GM12878 (cell line): ENCODE measurements around the gene BTBD9. TPM values are rescaled to one million over a fixed set of nuclear protein-coding genes. Genes with fewer than 3 reads are reported as not detected.

Source experiments
- ATAC-seq: fragments of 200-7000 bp; cut with Tn5 transposase; 3 replicates; pipeline ENCODE4 v1.9.1; 2020; ENCODE audit warnings: mild to moderate bottlenecking, moderate library complexity
- BruUV-seq: library from RNA; stranded (reverse); fragments of 400-500 nt; replicated peaks from 2 replicates; lab custom pipeline; 2021; lab: Mats Ljungman, UMichigan
- CTCF ChIA-PET: fragments of 300-600 bp; sonication (Branson Sonifier 250); formaldehyde crosslinking; extraction: SDS; loops from one replicate; lab custom pipeline; 2021; ENCODE audit warnings: inconsistent platforms; lab: Yijun Ruan, JAX
- POLR2A ChIA-PET: fragments of 350-600 bp; formaldehyde crosslinking; extraction: SDS; loops from one replicate; lab custom pipeline; 2021; ENCODE audit warnings: inconsistent platforms; lab: Charles Lee
- RAD21 ChIA-PET: fragments of 300-600 bp; sonication (Branson Sonifier 250); formaldehyde crosslinking; loops from one replicate; lab custom pipeline; 2023; ENCODE audit warnings: antibody characterized with exemption; ENCODE audit not compliant: unreplicated experiment; lab: Charles Lee
- SMC1A ChIA-PET: fragments of 300-600 bp; sonication (Branson Sonifier 250); formaldehyde crosslinking; loops from one replicate; lab custom pipeline; 2023; ENCODE audit not compliant: unreplicated experiment, uncharacterized antibody; lab: Charles Lee
- DNase-seq: peaks from one replicate; pipeline ENCODE4 v3.0.0-alpha.2; 2011; ENCODE audit warnings: low read depth, low spot score
- FAIRE-seq: peaks from 3 replicates; lab custom pipeline; 2011; peaks lifted over from hg19 to GRCh38; lab: Jason Lieb, UNC
- H2AFZ ChIP-seq: 2 replicates; pipeline ENCODE4 v1.6.0; 2011; ENCODE audit warnings: low read depth, low read length, control low read depth; ENCODE audit not compliant: control insufficient read depth
- H3K27ac ChIP-seq: 2 replicates; pipeline ENCODE4 v1.5.1; 2011; ENCODE audit warnings: control low read depth; ENCODE audit not compliant: control insufficient read depth, insufficient read depth
- H3K27me3 ChIP-seq, 2 experiments: replicated peaks in 1 of 2; 2 replicates each; pipeline versions ENCODE4 v1.6.0 to v1.6.1; 2011; ENCODE audit warnings: low read length in 1 of 2; ENCODE audit not compliant: control insufficient read depth in 2 of 2, insufficient read depth in 2 of 2
- H3K36me3 ChIP-seq, 2 experiments: 2 replicates each; pipeline ENCODE4 v1.5.1; 2011; ENCODE audit warnings: low read length in 1 of 2; ENCODE audit not compliant: control insufficient read depth in 2 of 2, insufficient read depth in 2 of 2
- H3K4me1 ChIP-seq: 2 replicates; pipeline ENCODE4 v1.6.1; 2011; ENCODE audit warnings: mild to moderate bottlenecking, low read length, moderate library complexity, mixed read lengths; ENCODE audit not compliant: control insufficient read depth, insufficient read depth
- H3K4me2 ChIP-seq: 2 replicates; pipeline ENCODE4 v1.6.0; 2011; ENCODE audit warnings: control low read depth; ENCODE audit not compliant: control insufficient read depth, insufficient read depth
- H3K4me3 ChIP-seq: fragments of 200-600 bp; sonication (generic); 2 replicates; pipeline ENCODE4 v1.5.1; 2016
- H3K79me2 ChIP-seq: 2 replicates; pipeline ENCODE4 v1.6.0; 2011; ENCODE audit warnings: low read length; ENCODE audit not compliant: control insufficient read depth, insufficient read depth
- H3K9ac ChIP-seq: 2 replicates; pipeline ENCODE4 v1.8.0; 2011; ENCODE audit warnings: low read length, control low read depth, mixed read lengths; ENCODE audit not compliant: control insufficient read depth, insufficient read depth
- H3K9me3 ChIP-seq: replicated peaks from 3 replicates; pipeline ENCODE4 v1.5.1; 2011; ENCODE audit warnings: mild to moderate bottlenecking, low read length; ENCODE audit not compliant: control insufficient read depth, insufficient read depth
- H4K20me1 ChIP-seq: 2 replicates; pipeline ENCODE4 v1.6.0; 2011; ENCODE audit not compliant: control insufficient read depth, insufficient read depth
- ATF7 ChIP-seq: fragments of 450-650 bp; IDR thresholded peaks from 2 replicates; pipeline ENCODE4 v1.6.1; 2016; ENCODE audit warnings: low read depth, mild to moderate bottlenecking
- BHLHE40 ChIP-seq, 2 experiments: fragments of 450-650 bp in 1 of 2; IDR thresholded peaks; 2 replicates each; pipeline ENCODE4 v1.6.1; 2011 to 2017; ENCODE audit warnings: low read depth in 2 of 2, borderline replicate concordance in 1 of 2, improper control_type of control experiment in 1 of 2, low read length in 1 of 2, mild to moderate bottlenecking in 1 of 2
- ETV6 ChIP-seq, 2 experiments: fragments of 450-650 bp in 1 of 2; IDR thresholded peaks in 1 of 2; conservative IDR thresholded peaks in 1 of 2; 2 replicates each; pipeline ENCODE4 v1.6.1; 2014; ENCODE audit warnings: antibody characterized with exemption in 1 of 2, borderline replicate concordance in 1 of 2, low read depth in 1 of 2, mild to moderate bottlenecking in 1 of 2, moderate library complexity in 1 of 2
- FOXK2 ChIP-seq: fragments of 450-650 bp; IDR thresholded peaks from 2 replicates; pipeline ENCODE4 v1.6.1; 2017; ENCODE audit warnings: mild to moderate bottlenecking, moderate library complexity
- GABPA ChIP-seq: IDR thresholded peaks from 2 replicates; pipeline ENCODE4 v1.6.1; 2014; ENCODE audit warnings: antibody characterized with exemption, low read depth, mild to moderate bottlenecking, inconsistent platforms
- HCFC1 ChIP-seq: fragments of 150-350 bp; IDR thresholded peaks from 2 replicates; pipeline ENCODE4 v1.6.1; 2014; ENCODE audit warnings: low read length
- JUNB ChIP-seq: IDR thresholded peaks from 2 replicates; pipeline ENCODE4 v1.6.1; 2016; ENCODE audit warnings: antibody characterized with exemption, mild to moderate bottlenecking
- KAT2A ChIP-seq: conservative IDR thresholded peaks from 2 replicates; pipeline ENCODE4 v1.6.1; 2011; ENCODE audit warnings: low read depth, low read length; ENCODE audit not compliant: control insufficient read depth
- POLR2AphosphoS5 ChIP-seq: IDR thresholded peaks from 2 replicates; pipeline ENCODE4 v1.6.1; 2011; ENCODE audit warnings: mild to moderate bottlenecking, low read length, inconsistent platforms
- SPI1 ChIP-seq: IDR thresholded peaks from 2 replicates; pipeline ENCODE4 v1.6.1; 2011; ENCODE audit warnings: low read depth, mild to moderate bottlenecking, low read length, moderate library complexity, borderline replicate concordance; ENCODE audit not compliant: insufficient read depth
- SUPT20H ChIP-seq: IDR thresholded peaks from 2 replicates; pipeline ENCODE4 v1.6.1; 2011; ENCODE audit warnings: low read depth, mild to moderate bottlenecking, low read length, moderate library complexity, borderline replicate concordance; ENCODE audit not compliant: control insufficient read depth
- SUZ12 ChIP-seq: fragments of 200-600 bp; sonication (generic); IDR thresholded peaks from one replicate; pipeline ENCODE4 v1.6.1; 2018; ENCODE audit warnings: antibody characterized with exemption, mild to moderate bottlenecking; ENCODE audit not compliant: unreplicated experiment
- TAF1 ChIP-seq: IDR thresholded peaks from 2 replicates; pipeline ENCODE4 v1.6.1; 2011; ENCODE audit warnings: mild to moderate bottlenecking, low read depth, low read length, borderline replicate concordance
- WGBS: methylation state at CpG from one replicate; pipeline ENCODE4 v1.1.6; 2016; ENCODE audit warnings: low lambda C conversion rate; ENCODE audit not compliant: insufficient replicate concordance, insufficient coverage; ENCODE audit errors: missing lambda C conversion rate; 5-methylcytosine and 5-hydroxymethylcytosine counted together
- in situ Hi-C: fragments of 300-500 bp; cut with MboI; formaldehyde crosslinking; loops from 9 replicates; pipeline ENCODE4 v1.14.3; 2018; ENCODE audit warnings: mixed read lengths
- intact Hi-C: fragments of 100-400 bp; cut with micrococcal nuclease; formaldehyde crosslinking; loops from one replicate; pipeline ENCODE4 v1.14.2; 2022; ENCODE audit not compliant: unreplicated experiment
- polyA plus RNA-seq, 11 experiments: library from polyadenylated mRNA; depleted of rRNA in 4 of 11; unstranded in 6 of 11; stranded (reverse) in 5 of 11; fragments of >200 nt; fragmentation: Nextera tagmentation in 4 of 11; fragmentation: Illumina TruSeq in 1 of 11; extraction: Ambion mirVana in 4 of 11; extraction: Trizol in 1 of 11; gene quantifications; 1 replicate in 1 of 11; 2 replicates in 10 of 11; pipeline versions ENCODE4 v1.2.1 to v1.2.3, GENCODE V29; 2011 to 2016; ENCODE audit warnings: inconsistent platforms in 2 of 11, missing spikeins in 2 of 11, low read depth in 1 of 11
- total RNA-seq, 4 experiments: library from RNA; depleted of rRNA in 3 of 4; stranded (reverse); fragments of >200 nt in 3 of 4; fragmentation: Illumina TruSeq in 1 of 4; extraction: Trizol in 1 of 4; gene quantifications; 2 replicates each; pipeline versions ENCODE4 v1.2.1 to v1.2.3, GENCODE V29; 2013 to 2021
- TF ChIP-seq, protein P1 (sequence below): IDR thresholded peaks from 2 replicates; pipeline ENCODE4 v1.6.1; 2012; ENCODE audit warnings: improper control_type of control experiment, low read depth, low read length; ENCODE audit not compliant: insufficient replicate concordance
- TF ChIP-seq, protein P2 (sequence below): fragments of 450-650 bp; IDR thresholded peaks from 2 replicates; pipeline ENCODE4 v1.6.1; 2017; ENCODE audit warnings: mild to moderate bottlenecking

BTBD9 gene
- total and polyA plus RNA-seq, 10 of the 15 experiments (the other 5 are each of a cell fraction or from before 2014, with no cell fraction given), result 0.22 to 8.6 (median 4.6) TPM

DNA sequence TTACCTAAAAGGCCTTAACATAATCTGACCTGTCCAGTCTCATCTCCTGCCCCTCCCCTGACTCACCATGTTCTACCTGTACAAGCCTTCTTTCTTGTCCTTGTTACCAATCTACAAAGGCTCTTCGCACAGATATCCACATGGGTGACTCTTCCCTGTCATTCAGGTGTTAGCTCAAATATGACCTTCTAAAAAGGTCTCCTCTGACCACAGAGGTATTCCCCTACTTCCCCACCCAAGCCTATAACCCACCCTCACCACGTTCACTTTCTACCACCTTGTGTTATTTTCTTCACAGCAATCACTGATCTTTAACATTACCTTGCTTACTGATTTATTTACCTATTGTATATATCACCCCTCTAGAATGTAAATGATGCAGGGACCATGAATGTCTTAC is 96.7 kb downstream of the BTBD9 start (continued):
- no peak for TF ChIP-seq KAT2A
- TF ChIP-seq ATF7, result no peak

DNA sequence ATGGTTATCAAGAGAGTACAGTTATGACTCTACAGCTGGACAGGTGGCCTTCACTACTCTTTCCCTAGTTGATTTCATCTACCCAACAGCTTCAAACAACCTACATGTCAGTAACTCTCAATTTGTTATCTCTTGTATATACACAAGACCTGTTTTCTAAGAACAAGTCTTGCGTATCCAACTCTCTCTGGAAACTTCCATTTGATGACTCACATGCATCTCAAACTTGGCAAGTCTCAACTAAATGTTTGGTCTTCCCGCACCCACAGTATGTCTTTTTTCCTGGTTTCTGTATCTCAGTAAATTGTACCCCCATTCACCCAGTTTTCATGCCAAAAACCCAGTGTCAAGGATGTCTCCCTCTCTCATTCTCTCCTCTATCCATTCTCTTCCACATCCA is 97.7 kb downstream of the BTBD9 start:
- H3K79me2 ChIP-seq, result no peaks in the 10 kb centered on the region
- H3K9me3 ChIP-seq, result no peaks in the 10 kb centered on the region
- WGBS, result 100% methylated on average over 2 of the region's 2 CpGs
- no peak overlapping the region for H2AFZ ChIP-seq
- no peaks in the 10 kb centered on the region for H4K20me1 ChIP-seq
- no peaks in the 10 kb centered on the region for H3K4me1 ChIP-seq
- FAIRE-seq (no peak), DNase-seq (no peak), ATAC-seq (no peak)
- H3K27ac ChIP-seq, result no peak overlapping the region
- in situ Hi-C loops (no loop called here), intact Hi-C loops (no loop called here)
- H3K36me3 ChIP-seq, result no peaks in the 10 kb centered on the region; a peak in 1 of 4 replicates
- no peak overlapping the region for H3K9ac ChIP-seq
- TF ChIP-seq HCFC1 (no peak), SUZ12 (no peak), ETV6 (conservative IDR thresholded peaks at IDR 0.05 in 1 of 2, IDR thresholded peaks at IDR 0.05 in 1 of 2; ENCODE audit: borderline replicate concordance in 1 of 2, low read depth in 1 of 2) (no peak), BHLHE40 (IDR thresholded peaks at IDR 0.05; ENCODE audit: borderline replicate concordance in 1 of 2, low read depth in 2 of 2, low read length in 1 of 2) (no peak), TAF1 (no peak), GABPA (no peak), SUPT20H (no peak), FOXK2 (no peak), POLR2AphosphoS5 (no peak), JUNB (no peak), SPI1 (no peak)
- TF ChIP-seq, protein P1, sequence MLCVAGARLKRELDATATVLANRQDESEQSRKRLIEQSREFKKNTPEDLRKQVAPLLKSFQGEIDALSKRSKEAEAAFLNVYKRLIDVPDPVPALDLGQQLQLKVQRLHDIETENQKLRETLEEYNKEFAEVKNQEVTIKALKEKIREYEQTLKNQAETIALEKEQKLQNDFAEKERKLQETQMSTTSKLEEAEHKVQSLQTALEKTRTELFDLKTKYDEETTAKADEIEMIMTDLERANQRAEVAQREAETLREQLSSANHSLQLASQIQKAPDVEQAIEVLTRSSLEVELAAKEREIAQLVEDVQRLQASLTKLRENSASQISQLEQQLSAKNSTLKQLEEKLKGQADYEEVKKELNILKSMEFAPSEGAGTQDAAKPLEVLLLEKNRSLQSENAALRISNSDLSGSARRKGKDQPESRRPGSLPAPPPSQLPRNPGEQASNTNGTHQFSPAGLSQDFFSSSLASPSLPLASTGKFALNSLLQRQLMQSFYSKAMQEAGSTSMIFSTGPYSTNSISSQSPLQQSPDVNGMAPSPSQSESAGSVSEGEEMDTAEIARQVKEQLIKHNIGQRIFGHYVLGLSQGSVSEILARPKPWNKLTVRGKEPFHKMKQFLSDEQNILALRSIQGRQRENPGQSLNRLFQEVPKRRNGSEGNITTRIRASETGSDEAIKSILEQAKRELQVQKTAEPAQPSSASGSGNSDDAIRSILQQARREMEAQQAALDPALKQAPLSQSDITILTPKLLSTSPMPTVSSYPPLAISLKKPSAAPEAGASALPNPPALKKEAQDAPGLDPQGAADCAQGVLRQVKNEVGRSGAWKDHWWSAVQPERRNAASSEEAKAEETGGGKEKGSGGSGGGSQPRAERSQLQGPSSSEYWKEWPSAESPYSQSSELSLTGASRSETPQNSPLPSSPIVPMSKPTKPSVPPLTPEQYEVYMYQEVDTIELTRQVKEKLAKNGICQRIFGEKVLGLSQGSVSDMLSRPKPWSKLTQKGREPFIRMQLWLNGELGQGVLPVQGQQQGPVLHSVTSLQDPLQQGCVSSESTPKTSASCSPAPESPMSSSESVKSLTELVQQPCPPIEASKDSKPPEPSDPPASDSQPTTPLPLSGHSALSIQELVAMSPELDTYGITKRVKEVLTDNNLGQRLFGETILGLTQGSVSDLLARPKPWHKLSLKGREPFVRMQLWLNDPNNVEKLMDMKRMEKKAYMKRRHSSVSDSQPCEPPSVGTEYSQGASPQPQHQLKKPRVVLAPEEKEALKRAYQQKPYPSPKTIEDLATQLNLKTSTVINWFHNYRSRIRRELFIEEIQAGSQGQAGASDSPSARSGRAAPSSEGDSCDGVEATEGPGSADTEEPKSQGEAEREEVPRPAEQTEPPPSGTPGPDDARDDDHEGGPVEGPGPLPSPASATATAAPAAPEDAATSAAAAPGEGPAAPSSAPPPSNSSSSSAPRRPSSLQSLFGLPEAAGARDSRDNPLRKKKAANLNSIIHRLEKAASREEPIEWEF, result no peak
- TF ChIP-seq, protein P2, sequence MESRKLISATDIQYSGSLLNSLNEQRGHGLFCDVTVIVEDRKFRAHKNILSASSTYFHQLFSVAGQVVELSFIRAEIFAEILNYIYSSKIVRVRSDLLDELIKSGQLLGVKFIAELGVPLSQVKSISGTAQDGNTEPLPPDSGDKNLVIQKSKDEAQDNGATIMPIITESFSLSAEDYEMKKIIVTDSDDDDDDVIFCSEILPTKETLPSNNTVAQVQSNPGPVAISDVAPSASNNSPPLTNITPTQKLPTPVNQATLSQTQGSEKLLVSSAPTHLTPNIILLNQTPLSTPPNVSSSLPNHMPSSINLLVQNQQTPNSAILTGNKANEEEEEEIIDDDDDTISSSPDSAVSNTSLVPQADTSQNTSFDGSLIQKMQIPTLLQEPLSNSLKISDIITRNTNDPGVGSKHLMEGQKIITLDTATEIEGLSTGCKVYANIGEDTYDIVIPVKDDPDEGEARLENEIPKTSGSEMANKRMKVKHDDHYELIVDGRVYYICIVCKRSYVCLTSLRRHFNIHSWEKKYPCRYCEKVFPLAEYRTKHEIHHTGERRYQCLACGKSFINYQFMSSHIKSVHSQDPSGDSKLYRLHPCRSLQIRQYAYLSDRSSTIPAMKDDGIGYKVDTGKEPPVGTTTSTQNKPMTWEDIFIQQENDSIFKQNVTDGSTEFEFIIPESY, result no peak
- SMC1A ChIA-PET, result no interaction called here
- CTCF ChIA-PET, result no interaction called here
- BruUV-seq, result no TSS peak
- POLR2A ChIA-PET, result no interaction called here
- no peak overlapping the region for H3K4me3 ChIP-seq
- no peaks in the 10 kb centered on the region for H3K27me3 ChIP-seq
- H3K4me2 ChIP-seq, result no peak overlapping the region
- RAD21 ChIA-PET, result no interaction called here
